Keratinocyte (primary cell): ENCODE results near the gene ENPP3. TPM values are rescaled to one million over a fixed set of nuclear protein-coding genes. Genes with fewer than 3 reads are reported as not detected.

Experiments used
- DNase-seq: peaks from one replicate; pipeline ENCODE4 v3.0.0-alpha.2; 2011; ENCODE audit warnings: low read depth, missing footprints, low spot score
- FAIRE-seq: peaks from 2 replicates; lab custom pipeline; 2011; peaks lifted over from hg19 to GRCh38; lab: Jason Lieb, UNC
- H2AFZ ChIP-seq: 2 replicates; pipeline ENCODE4 v1.6.0; 2012; ENCODE audit warnings: low read length, control low read depth, inconsistent platforms; ENCODE audit not compliant: control insufficient read depth
- H3K27ac ChIP-seq: 2 replicates; pipeline ENCODE4 v1.5.1; 2011; ENCODE audit warnings: low read length; ENCODE audit not compliant: control insufficient read depth, insufficient read depth
- H3K27me3 ChIP-seq: 3 replicates; pipeline ENCODE4 v1.6.0; 2011; ENCODE audit warnings: low read length; ENCODE audit not compliant: control insufficient read depth, insufficient read depth; ENCODE audit errors: extremely low read depth
- H3K36me3 ChIP-seq, 2 experiments: 2 replicates in 1 of 2; 3 replicates in 1 of 2; pipeline ENCODE4 v1.5.1; 2011; ENCODE audit warnings: low read length in 2 of 2, mild to moderate bottlenecking in 1 of 2; ENCODE audit not compliant: control insufficient read depth in 2 of 2, insufficient read depth in 2 of 2; ENCODE audit errors: extremely low read depth in 1 of 2
- H3K4me1 ChIP-seq: 3 replicates; pipeline ENCODE4 v1.5.1; 2011; ENCODE audit warnings: low read length; ENCODE audit not compliant: control insufficient read depth, insufficient read depth; ENCODE audit errors: extremely low read depth
- H3K4me2 ChIP-seq: 3 replicates; pipeline ENCODE4 v1.6.0; 2011; ENCODE audit warnings: low read depth, low read length; ENCODE audit not compliant: control insufficient read depth, insufficient read depth; ENCODE audit errors: extremely low read depth
- H3K4me3 ChIP-seq, 3 experiments: fragments of 200-600 bp in 1 of 3; sonication (generic) in 1 of 3; 2 replicates in 2 of 3; 3 replicates in 1 of 3; pipeline ENCODE4 v1.5.1; 2011 to 2016; ENCODE audit warnings: low read length in 3 of 3, mild to moderate bottlenecking in 3 of 3, control low read depth in 2 of 3, inconsistent platforms in 1 of 3, low read depth in 1 of 3, mixed read lengths in 1 of 3, mixed run types in 1 of 3, moderate library complexity in 1 of 3; ENCODE audit not compliant: control insufficient read depth in 2 of 3, insufficient read depth in 2 of 3; ENCODE audit errors: extremely low read depth in 1 of 3
- H3K79me2 ChIP-seq: 2 replicates; pipeline ENCODE4 v1.6.0; 2012; ENCODE audit warnings: low read length; ENCODE audit not compliant: control insufficient read depth, insufficient read depth
- H3K9ac ChIP-seq: 3 replicates; pipeline ENCODE4 v1.6.0; 2011; ENCODE audit warnings: low read length; ENCODE audit not compliant: control insufficient read depth, insufficient read depth; ENCODE audit errors: extremely low read depth
- H3K9me1 ChIP-seq: 3 replicates; pipeline ENCODE4 v1.6.0; 2011; ENCODE audit warnings: low read length; ENCODE audit not compliant: control insufficient read depth, insufficient read depth; ENCODE audit errors: extremely low read depth
- H3K9me3 ChIP-seq: 2 replicates; pipeline ENCODE4 v1.5.1; 2012; ENCODE audit warnings: low read depth, low read length; ENCODE audit not compliant: control insufficient read depth
- H4K20me1 ChIP-seq: 3 replicates; pipeline ENCODE4 v1.6.0; 2011; ENCODE audit warnings: low read length; ENCODE audit not compliant: control insufficient read depth, insufficient read depth; ENCODE audit errors: extremely low read depth
- CTCF ChIP-seq, 3 experiments: IDR thresholded peaks in 1 of 3; conservative IDR thresholded peaks in 1 of 3; optimal IDR thresholded peaks in 1 of 3; 2 replicates in 2 of 3; 3 replicates in 1 of 3; pipeline versions ENCODE3 to v1.5.1; 2011; ENCODE audit warnings: low read length in 3 of 3, mild to moderate bottlenecking in 3 of 3, moderate library complexity in 2 of 3, control low read depth in 1 of 3, inconsistent platforms in 1 of 3; ENCODE audit not compliant: insufficient read depth in 2 of 3; ENCODE audit errors: extremely low read depth in 1 of 3
- EZH2 ChIP-seq: IDR thresholded peaks from one replicate; pipeline ENCODE4 v1.6.1; 2012; ENCODE audit warnings: inconsistent platforms, mild to moderate bottlenecking, low read length, moderate library complexity
- dilution Hi-C: fragments of 300-500 bp; cut with MboI; formaldehyde crosslinking; loops from one replicate; pipeline ENCODE4 v1.7.0; 2020; ENCODE audit warnings: low sequenced_read_pairs; ENCODE audit not compliant: extremely low pct_ligation_motif_present
- polyA plus RNA-seq, 5 experiments: library from polyadenylated mRNA; depleted of rRNA in 3 of 5; stranded (reverse) in 3 of 5; stranded (forward) in 1 of 5; unstranded in 1 of 5; fragments of >200 nt; gene quantifications; 1 replicate in 1 of 5; 2 replicates in 3 of 5; 3 replicates in 1 of 5; pipeline versions ENCODE4 v1.2.1 to v1.2.3, GENCODE V29; 2011 to 2012; ENCODE audit warnings: missing spikeins in 2 of 5, low read depth in 1 of 5, low replicate concordance in 1 of 5

Gene ENPP3
- polyA plus RNA-seq, 1 donor (not counting 4 experiments of a cell fraction or from before 2014, with no cell fraction given), result not detected

DNA sequence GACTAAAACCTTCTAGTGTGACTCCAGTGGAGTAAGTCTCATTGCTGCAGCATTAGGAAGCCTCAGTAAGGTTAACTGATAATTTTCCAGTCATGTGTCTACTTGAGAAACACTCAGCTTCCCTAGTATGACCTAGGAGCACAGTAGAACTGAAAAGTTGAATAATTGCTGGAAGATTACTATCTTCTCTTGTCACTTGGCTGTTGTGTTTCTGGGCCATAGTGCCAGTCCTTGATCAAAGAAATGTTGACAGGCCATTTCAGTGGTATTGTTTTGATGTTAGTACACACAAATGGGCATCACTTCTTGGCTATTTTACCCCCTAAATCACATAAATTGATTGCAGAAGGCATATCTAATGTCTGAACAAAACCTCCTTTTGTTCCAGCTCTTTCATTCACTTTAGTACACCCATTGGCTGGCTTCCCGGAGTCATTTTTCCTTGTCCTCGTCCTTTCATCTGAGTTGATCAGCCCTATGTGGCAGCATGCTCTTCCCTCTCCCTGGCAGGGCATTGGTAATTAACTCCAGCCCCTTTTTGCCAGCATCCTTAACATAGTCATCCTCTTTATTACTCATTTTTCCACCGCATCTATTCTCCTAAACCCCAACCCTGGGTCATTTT, 6.0 kb downstream of the ENPP3 start:
- H3K9me1 ChIP-seq, result no peaks in the 10 kb centered on the region
- FAIRE-seq, result no peak
- TF ChIP-seq CTCF (optimal IDR thresholded peaks at IDR 0.05 in 1 of 3, IDR thresholded peaks at IDR 0.05 in 1 of 3, conservative IDR thresholded peaks at IDR 0.05 in 1 of 3; ENCODE audit: extremely low read depth in 1 of 3, insufficient read depth in 2 of 3, low read length in 3 of 3) (no peak), EZH2 (no peak)

DNA sequence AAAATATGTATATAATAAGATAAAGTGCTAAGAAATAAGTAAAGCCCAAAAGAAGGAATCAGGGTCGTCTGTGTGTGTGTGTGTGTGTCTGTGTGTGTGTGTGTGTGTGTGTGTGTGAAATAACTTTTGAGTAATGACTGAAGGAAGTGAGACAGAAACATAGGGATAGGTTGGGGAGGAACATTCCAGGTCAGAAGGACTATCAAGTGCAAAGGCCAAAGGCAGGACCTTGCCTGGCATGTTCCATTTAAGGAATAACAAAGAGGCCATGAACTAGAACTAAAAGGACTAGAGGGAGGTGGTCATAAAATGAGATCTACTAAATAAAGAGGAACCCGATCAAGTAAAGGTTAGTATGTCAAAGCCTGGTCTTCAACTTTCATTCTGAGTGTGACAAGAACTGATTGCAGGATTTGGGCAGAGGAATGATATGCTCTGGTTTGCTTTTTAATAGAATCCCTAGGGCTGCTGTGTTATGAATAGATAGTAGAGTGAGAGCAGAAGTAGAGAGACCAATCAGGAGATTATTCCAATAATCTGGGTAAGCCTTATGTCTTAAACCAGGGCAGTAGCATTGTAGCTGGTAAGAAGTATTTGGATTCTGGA, 6.9 kb downstream of the ENPP3 start:
- Histone ChIP-seq H3K27me3 (no peaks in the 10 kb centered on the region), H3K4me2 (no peak overlapping the region), H3K9me3 (no peaks in the 10 kb centered on the region), H3K36me3 (no peaks in the 10 kb centered on the region), H2AFZ (no peak overlapping the region), H4K20me1 (no peaks in the 10 kb centered on the region), H3K27ac (no peak overlapping the region), H3K9ac (no peak overlapping the region), H3K9me1 (no peaks in the 10 kb centered on the region), H3K4me1 (no peaks in the 10 kb centered on the region), H3K4me3 (no peak overlapping the region), H3K79me2 (no peaks in the 10 kb centered on the region)
- dilution Hi-C loops, result no loop called here
- FAIRE-seq, result no peak
- TF ChIP-seq EZH2 (no peak), CTCF (optimal IDR thresholded peaks at IDR 0.05 in 1 of 3, IDR thresholded peaks at IDR 0.05 in 1 of 3, conservative IDR thresholded peaks at IDR 0.05 in 1 of 3; ENCODE audit: extremely low read depth in 1 of 3, insufficient read depth in 2 of 3, low read length in 3 of 3) (no peak)
- no peak for DNase-seq

More for the DNA sequence above, 6.0 kb downstream of the ENPP3 start:
- H3K9me3 ChIP-seq, result no peaks in the 10 kb centered on the region
- no peaks in the 10 kb centered on the region for H3K36me3 ChIP-seq
- H3K4me3 ChIP-seq, result no peak overlapping the region
- H3K4me1 ChIP-seq, result no peaks in the 10 kb centered on the region
- no peaks in the 10 kb centered on the region for H3K27me3 ChIP-seq
- no peak overlapping the region for H3K4me2 ChIP-seq
- no peaks in the 10 kb centered on the region for H3K79me2 ChIP-seq
- no peak for DNase-seq
- H4K20me1 ChIP-seq, result no peaks in the 10 kb centered on the region
- H2AFZ ChIP-seq, result no peak overlapping the region
- no peak overlapping the region for H3K27ac ChIP-seq
- no peak overlapping the region for H3K9ac ChIP-seq
- dilution Hi-C loops, result no loop called here
